ENCODE data around the gene RGL3.
"Not testable (repeated sequence)": the region's sequence is repeated elsewhere in the genome, so short reads cannot be mapped to it uniquely, and the experiment has no call there.

The RGL3 gene

DNA sequence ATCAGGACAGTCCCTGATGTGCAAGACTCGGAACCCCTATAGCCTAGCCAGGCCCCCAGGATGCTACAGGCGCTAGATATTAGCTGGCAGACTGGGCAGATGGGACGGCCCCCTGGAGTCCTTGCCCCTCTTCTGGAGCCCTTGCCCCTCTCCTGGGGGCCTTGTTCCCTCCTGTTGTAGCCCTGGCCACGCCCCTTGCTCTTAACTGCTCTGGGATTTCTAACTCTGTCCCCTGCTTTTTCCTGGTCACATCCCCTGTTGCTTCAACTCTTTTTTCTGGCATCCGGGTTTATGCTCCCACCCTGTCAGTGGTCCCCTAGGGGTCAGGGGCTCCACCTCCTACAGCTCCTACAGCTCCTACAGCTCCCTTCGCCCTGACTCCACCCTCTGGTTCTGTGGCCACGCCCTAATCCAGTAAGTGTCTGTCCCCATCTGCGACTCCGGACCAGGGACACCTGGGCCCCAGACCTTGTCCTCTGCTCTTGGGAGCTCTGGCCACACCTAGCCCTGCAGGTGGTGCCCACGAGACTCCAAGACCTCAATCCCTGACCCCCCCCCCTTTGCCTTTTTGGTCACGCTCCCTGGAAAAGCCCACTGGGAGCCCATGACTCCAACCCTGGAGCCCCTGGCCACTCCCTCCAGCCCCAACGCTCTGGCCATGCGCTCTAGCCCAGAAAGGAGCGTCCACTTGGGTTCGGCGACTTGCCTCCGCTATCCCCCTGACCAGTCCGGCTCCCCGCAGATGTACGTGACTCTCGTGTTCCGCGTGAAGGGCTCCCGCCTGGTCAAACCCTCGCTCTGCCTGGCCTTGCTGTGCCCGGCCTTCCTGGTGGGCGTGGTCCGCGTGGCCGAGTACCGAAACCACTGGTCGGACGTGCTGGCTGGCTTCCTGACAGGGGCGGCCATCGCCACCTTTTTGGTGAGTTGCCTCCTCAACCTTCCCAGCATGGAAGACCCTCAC lies 57.1 kb downstream of the RGL3 start:
- no peak for DNase-seq (ENCODE audit: low read depth)

DNA sequence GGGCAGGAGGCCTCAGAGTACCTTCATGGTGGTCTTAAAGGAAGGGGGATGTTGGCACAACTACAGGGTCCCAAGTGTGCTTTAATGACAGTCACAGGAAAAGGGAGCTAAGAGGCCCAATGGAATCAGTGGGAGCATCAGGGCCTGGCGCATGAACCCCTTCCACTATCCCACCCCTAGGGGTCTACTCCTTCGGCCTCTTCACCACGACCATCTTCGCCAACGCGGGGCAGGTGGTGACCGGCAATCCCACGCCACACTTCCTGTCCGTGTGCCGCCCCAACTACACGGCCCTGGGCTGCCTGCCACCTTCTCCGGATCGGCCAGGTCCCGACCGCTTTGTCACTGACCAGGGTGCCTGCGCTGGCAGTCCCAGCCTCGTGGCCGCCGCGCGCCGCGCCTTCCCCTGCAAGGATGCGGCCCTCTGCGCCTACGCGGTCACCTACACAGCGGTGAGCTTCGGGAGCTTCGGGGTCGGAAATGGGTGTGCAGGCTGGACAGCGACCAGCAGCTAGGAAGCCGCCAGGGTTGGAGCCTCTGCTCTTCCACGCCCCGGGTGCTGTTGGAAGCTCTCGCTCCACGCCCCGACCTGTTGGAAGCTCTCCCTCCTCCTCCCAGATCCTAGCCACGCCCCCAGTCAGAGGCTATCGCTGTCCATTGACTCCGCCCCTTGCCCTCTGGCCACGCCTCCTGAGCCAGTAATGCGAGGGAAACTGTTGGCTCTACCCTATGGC lies 57.9 kb downstream of the RGL3 start:
- DNase-seq (ENCODE audit: low read depth): no peak

DNA sequence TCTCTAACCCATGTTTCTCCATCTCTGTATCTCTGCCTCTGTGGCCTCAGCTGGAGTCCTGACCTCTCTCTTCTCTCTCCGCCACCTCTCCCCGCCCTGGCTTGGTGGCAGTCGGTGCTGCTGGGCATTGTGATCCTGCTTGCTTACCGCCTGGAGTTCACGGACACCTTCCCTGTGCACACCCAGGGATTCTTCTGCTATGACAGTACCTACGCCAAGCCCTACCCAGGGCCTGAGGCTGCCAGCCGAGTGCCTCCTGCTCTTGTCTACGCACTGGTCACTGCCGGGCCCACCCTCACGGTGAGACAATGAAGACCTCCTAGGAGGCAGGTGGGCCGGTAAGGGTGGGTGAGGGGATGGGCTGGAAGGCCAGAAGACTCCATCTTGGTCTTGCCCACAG lies 59.7 kb downstream of the RGL3 start:
- DNase-seq (ENCODE audit: low read depth): no peak

DNA sequence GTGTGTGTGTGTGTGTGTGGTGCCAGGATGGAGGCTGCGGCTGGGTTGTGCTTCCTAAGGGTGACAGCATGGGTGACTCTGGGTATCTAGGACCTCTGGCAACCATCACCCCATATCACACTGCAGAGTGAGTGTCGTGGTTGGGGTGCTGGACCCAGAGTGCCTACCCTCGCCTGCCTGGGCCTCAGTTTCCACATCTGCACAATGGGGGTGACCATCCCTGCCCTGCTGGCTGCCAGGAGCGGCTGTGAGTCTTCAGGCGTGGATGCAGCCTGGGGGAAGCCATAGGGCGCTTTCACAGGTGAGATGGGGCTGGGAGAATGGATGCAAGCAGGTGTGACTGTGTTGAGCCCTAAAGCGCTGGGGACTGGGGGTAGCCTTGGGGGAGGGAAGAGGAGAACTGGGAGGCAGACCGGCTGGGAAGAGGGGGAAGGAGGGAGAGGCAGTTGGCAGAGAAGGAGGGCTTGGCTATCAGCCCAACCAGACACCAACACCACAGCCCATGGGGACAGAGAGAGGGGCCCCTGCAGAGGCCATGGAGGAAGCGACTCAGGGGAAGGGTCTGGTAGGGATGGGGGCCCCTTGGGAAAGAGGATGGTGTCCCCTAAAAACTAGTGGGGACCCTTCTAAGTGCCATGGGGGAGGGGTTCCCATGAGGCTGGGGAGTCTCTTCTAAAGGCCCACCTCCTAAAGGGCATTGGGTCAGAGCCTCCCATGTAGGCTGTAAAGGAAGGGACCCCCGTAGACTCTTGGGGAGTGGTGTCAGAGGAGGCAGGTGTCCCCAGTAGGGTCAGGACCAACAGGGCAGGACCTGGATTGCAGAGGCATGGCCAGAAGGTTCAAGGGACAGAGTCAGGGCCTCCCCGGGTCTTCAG lies 62.2 kb downstream of the RGL3 start:
- no peak for DNase-seq (ENCODE audit: low read depth)

DNA sequence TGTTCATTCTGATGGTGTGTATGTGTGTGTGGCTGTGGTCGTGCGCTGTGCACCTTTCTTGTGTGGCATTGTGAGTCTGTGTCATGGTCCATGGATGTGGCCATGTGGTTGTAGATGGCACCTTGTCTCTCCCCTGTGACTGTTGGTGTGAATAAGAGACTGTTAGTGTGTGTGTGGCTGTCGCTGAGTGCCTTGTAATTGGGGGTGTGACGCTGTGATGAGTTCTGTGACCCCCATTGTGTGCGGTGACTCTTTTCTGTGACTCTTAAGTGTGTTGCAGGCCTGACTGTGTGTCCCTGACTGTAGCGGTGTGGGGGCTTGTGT lies 63.1 kb downstream of the RGL3 start:
- DNase-seq (ENCODE audit: low read depth): no peak

DNA sequence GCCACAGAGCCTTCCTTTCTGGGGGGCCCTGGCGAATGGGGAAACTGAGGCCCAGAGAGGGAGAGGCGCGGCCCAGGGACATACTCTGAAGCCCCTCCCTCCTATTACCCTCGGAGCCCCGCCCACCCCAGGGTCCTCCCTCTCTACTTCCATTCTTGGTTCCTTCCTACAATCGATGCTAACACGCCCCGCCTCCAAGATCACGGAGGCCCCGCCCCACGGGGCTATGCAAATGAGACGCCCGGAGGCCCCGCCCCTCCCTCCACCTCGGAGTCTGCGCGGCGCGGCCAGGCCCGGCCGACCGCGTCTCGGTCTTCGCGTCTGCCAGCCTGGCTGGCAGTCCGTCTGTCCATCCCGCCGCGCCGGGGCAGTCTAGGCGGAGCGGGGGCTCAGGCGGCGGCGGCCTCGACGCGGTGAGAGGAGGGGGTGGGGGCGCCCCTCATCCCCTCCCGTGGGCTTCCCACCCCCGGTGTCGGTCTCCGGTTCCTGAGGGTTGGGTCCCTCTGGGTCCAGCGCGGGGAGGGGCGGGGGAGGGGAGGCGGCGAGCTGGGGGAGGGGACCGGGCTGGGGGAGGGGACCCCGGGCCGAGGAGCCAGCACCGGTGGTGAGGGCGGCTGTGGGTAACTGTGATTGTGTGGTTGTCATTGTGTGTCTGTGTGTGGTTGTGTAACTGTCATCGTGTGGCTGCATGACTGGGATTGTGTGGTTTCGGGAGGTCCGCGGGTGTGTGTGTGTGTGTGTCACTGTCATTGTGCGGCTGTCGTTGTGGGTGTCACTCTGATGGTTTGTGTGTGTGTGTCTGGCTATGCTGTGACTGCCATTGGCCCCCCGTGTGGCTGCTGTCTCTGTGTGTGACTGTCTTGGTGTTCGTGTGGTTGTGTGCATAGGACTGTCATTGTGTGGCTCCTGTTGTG lies 63.7 kb downstream of the RGL3 start, which contains the start of gene PLPPR2:
Gene PLPPR2 (plus strand): TSS at position 273 of the 914 bp plus-strand sequence. CDS start 2,242 bp downstream, outside the sequence.
- DNase-seq (ENCODE audit: low read depth): peak; percentile 69

DNA sequence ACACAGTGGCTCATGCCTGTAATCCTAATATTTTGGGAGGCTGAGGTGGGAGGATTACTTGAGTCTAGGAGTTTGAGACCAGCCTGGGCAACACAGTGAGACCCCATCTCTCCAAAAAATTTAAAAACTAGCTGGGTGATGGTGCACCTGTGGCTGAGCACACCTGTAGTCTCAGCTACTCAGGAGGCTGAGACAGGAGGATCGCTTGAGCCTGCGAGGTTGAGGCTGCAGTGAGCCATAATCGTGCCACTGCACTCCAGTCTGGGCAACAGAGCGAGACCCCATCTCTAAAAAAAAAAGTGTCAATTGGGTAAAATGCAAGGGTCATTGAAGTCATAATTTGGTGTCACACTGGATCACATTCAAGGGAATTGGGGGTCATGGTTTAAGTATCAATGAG lies 65.0 kb downstream of the RGL3 start:
- not testable (repeated sequence) for DNase-seq (ENCODE audit: low read depth)

DNA sequence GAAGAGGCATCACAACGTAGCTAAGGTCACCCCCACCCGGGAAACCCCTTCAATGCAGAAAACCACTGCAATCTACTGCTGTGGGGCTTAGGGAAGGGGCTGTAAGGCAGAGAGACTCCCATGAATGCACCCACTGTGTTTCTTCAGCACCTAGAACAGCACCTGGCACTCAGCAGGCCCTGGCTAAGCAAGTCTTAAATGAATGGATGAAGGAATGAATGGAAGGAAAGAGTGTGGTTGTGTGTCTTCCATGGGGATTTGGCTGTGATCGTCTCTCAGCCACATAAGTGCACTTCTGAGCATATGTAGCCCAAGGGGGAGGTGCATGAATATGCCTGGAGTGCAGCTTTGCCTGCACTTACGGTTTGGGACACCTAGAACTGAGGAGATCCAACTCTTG lies 69.9 kb downstream of the RGL3 start:
- DNase-seq (ENCODE audit: low read depth): no peak

DNA sequence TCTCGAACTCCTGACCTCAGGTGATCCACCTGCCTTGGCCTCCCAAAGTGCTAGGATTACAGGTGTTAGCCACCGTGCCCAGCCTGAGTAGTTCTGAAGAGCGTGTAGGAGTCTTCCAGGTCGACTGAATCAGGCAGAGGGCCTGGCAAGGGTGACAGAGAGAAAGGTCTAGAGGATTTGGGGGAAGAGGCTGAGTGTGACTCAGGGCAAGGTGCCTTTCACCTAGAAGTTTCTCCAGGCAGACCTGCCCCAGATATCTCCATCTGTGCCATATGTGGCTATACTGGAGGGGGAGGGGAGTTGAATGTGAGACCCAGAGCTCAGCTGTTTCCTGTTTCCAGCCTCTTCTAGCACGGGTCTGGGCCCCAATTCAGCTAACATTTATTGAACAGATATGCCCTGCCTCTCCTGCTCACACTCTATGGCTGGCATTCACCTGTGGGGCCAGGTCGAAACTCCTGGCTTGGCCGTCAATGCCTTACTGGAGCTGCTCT lies 71.5 kb downstream of the RGL3 start:
- DNase-seq (ENCODE audit: low read depth): no peak

DNA sequence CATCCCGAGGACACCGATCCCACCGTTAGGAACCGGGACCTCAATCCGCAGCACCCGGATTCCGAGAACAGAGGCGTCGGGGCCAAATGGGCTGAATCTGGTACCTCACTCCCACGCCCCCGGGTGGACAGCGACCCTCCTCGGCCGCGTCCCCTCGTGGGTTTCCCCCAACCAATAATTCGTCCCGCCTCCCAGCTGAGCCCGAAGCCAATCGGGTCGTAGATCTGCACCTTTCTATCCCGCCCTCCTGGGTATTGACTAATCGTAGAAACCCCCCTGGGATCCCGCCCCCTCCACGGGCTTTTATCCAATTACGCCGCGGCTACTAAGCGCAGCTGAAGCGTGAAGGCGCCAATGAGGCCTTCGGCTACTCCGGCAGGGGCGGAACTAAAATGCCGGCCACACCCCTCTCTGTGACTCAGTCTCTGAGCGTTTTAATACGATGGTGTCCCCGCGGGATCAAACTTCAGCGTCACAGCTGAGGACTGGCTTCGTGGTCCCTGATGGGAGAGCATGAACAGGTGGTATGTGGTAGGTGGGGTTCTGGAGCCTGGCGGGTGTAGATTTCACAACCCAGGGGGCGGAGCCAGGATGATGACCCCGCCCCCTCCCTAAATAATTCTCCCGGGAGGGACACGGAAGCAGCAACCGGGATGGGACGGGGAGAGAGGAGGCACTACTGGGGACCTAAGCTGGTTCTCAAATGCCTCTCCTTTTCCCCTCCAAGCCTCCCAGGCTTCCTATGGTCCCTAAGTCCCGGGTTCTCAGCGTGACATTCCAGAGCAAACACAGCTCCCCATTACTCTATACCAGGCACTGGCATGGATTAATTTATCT lies 72.8 kb downstream of the RGL3 start, which contains the start of the genes CCDC159 and TMEM205:
Gene CCDC159 (plus strand): TSS at position 416 of the 837 bp plus-strand sequence. CDS start 88 bp downstream, at position 504.
Gene TMEM205 (minus strand): TSS at position 165 of the 837 bp plus-strand sequence. CDS start 649 bp downstream, outside the sequence.
- DNase-seq (ENCODE audit: low read depth): peak; percentile 98

DNA sequence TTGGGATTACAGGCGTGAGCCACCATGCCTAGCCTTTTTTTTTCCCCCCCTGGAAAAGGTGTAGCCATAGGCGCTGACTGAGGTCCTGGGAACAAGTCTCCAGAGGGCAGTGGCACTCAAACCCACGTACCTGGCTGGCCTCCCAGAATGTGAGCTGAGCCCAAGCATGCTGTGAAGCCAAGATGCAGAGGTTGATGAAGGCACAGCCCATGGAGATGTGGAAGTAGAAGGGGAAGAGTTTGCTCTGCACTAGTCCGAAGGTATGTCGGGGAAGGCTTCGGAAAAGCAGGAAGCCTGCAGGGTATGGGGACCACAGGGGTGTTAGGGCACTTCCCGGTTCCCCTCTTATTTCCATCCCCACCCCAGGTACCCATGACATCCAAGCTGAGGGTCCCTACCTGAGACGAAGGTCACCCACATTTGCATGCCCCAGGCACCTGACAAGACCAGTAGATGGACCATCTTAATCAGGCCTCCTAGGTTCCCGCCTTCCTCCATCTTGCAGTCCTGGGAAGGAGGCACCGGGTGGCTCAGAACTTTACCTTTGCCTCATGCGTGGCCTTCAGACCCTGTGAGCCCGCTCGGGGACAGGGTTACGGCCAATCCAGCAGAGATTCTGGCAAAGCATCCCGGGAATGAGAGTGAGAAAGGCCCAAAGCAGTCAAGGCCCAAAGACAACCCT lies 73.9 kb downstream of the RGL3 start:
- DNase-seq (ENCODE audit: low read depth): no peak
